Effector memory CD4-positive, alpha-beta T cell (primary cell): ENCODE data around the gene RNF130.

ENCODE experiments used
- DNase-seq, 3 donors: peaks; one replicate each; pipeline ENCODE4 v3.0.0-alpha.2; 2020
- H3K27ac ChIP-seq: 2 replicates; pipeline ENCODE4 v1.7.0; 2013; ENCODE audit warnings: mild to moderate bottlenecking, low read length, moderate library complexity; ENCODE audit not compliant: insufficient read depth, poor library complexity, severe bottlenecking
- H3K27me3 ChIP-seq: replicated peaks from 2 replicates; pipeline ENCODE4 v1.7.0; 2013; ENCODE audit warnings: mild to moderate bottlenecking, low read length; ENCODE audit not compliant: insufficient read depth, control insufficient read depth, poor library complexity, severe bottlenecking
- H3K36me3 ChIP-seq: 2 replicates; pipeline ENCODE4 v1.7.0; 2013; ENCODE audit warnings: mild to moderate bottlenecking, low read length, moderate library complexity; ENCODE audit not compliant: control insufficient read depth, insufficient read depth
- H3K4me1 ChIP-seq: 2 replicates; pipeline ENCODE4 v1.7.0; 2013; ENCODE audit warnings: low read length, mild to moderate bottlenecking; ENCODE audit not compliant: control insufficient read depth, insufficient read depth, poor library complexity, severe bottlenecking
- H3K4me3 ChIP-seq: 2 replicates; pipeline ENCODE4 v1.7.0; 2013; ENCODE audit warnings: low read length, low read depth, mild to moderate bottlenecking; ENCODE audit not compliant: insufficient read depth, poor library complexity, severe bottlenecking
- H3K9me3 ChIP-seq: 2 replicates; pipeline ENCODE4 v1.7.0; 2013; ENCODE audit warnings: mild to moderate bottlenecking, low read length, moderate library complexity; ENCODE audit not compliant: control insufficient read depth

The RNF130 gene

DNA sequence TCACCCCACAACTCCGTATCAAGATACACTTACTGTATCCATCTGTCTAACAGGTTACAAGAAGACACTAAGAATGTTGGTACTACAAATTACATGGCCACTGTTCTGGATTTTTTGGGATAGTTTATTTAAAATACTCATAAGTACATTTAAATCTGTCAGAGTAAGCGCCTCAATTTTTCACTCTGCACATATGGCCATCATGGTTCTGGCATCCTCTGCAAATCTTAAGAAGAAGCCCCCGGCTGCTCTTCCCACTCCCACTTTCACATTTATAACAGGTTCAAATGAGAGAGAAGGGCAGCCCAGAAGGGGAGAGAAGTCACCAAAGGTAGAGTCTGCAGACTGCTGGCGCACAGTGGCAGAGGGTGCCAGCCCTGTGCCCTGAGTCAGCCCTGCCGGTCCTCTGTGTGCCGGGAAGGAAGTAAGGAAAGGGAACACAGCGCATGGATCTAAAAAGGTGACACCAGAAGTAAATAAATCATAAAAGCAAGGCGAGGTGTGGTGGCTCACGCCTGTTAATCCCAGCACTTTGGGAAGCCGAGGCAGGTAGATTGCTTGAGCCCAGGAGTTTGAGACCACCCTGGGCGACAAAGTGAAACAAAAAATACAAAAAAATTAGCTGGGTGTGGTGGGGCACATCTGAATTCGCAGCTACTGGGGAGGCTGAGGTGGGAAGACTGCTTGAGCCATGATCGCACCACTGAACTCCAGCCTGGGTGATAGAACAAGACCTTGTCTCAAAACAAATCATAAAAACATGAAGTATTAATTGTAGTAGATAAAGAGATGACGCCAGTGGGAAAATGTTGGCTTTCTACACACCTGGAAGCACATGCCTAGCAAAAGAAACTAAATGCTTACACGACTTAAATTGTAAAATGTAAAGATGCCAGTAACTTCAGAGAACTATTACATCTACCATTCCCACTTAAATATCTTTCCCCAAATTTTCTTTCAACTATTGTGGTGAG lies 30.0 kb downstream of the RNF130 start:
- no peaks in the 10 kb centered on the region for H3K27me3 ChIP-seq
- H3K27ac ChIP-seq, result no peak overlapping the region
- no peak for DNase-seq
- no peaks in the 10 kb centered on the region for H3K9me3 ChIP-seq
- peaks cover 3% of the 10 kb centered on the region for H3K36me3 ChIP-seq
- no peak overlapping the region for H3K4me3 ChIP-seq
- H3K4me1 ChIP-seq, result no peaks in the 10 kb centered on the region

DNA sequence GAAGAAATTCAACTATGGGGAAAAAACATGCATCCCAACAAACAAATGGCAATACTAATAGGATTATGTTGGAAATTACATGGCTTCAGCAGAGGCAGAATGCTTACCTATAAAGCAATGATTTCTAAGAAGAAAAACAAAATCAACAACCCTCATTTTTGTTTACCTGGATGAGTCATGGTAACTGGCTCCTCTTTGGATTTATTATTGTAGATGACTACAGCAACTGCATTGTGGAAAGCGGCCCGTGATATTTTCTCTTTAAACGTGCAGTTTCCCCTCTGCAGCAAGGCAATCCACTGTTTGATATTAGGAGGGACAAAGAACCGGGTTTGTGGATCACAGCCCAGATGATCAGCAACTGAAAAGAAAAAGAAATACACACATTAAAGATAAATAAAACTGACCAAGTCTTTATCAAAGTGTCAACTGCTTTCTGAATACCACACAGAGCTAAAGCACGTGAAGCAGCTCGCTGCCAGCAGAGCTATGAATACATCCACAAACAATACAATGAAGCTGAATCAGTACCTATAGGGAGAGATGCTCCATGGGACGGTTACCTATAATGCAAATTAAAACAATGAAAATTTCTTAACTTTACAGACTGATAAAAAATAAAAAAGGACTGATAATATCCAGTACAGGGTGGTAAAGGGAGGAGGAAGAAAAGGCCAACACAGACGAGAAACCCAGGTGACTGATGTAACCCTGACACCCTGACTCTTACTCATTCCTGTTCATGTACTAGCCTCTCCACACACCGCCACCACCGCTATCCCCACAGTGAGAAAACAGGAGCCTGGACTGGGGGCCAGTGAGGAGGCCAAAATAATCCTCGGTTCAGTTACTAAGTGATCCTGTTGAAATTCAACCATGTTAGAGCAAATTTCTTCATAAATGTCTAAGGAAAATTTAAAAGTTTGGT lies 31.0 kb downstream of the RNF130 start:
- H3K36me3 ChIP-seq, result peaks cover 7% of the 10 kb centered on the region
- DNase-seq, result no peak

DNA sequence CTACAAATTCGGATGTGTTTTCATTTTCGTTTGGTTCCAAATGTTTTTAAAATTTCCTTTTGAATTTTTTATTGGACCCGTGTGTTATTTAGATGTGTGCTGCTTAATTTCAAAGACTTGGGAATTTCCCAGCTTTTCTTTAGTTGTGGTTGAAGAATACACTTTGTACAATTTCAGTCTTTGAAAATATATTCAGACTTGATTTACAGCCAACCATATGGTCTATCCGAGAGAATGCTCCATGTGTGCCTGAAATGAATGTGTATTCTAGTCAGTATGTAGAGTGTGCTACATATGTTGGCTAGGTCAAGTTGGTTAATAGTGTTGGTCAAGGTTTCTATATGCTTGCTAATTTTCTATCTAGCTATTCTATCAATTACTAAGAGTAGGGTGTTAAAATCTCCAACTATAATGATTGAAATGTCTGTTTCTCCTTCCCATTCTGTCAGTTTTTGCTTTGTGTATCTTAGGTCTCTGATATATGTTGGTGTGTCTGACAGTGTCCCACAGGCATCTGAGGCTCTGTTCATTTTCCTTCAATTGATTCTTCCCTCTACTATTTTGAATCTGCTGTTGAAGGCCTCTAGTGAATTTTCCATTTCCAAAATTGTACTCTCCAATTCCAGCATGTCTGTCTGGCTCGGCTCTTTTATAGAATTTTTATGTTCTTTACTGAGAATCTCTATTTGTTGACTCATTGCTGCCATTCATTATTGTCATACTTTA lies 36.2 kb downstream of the RNF130 start:
- DNase-seq, result no peak
- H3K27ac ChIP-seq, result no peak overlapping the region
- no peaks in the 10 kb centered on the region for H3K27me3 ChIP-seq
- H3K9me3 ChIP-seq, result peaks cover 4% of the 10 kb centered on the region
- no peaks in the 10 kb centered on the region for H3K4me1 ChIP-seq
- H3K36me3 ChIP-seq, result peaks cover 7% of the 10 kb centered on the region
- H3K4me3 ChIP-seq, result no peak overlapping the region

More for the DNA sequence above, 31.0 kb downstream of the RNF130 start:
- no peak overlapping the region for H3K4me3 ChIP-seq
- no peak overlapping the region for H3K27ac ChIP-seq
- peaks cover 4% of the 10 kb centered on the region for H3K9me3 ChIP-seq
- no peaks in the 10 kb centered on the region for H3K27me3 ChIP-seq
- H3K4me1 ChIP-seq, result no peaks in the 10 kb centered on the region

DNA sequence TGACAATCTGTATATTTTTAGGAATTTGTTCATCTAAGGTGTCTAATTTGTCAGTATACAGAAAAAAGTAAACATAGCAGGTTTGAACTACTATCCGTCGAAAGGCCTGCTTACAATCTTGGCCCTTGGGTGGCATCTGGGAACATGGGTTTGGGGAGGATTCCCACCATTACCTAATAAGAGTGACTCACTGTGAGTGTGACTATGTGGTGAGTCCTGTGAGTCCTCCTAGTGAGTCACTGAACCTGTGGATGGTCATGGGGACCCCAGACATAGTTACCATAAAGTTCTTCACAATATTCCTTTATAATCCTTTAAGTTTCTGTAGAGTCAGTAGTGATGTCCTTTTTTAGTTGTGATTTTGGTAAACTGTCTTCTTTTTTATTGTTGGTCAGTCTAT lies 37.0 kb downstream of the RNF130 start:
- no peak for DNase-seq
- Histone ChIP-seq H3K4me3 (no peak overlapping the region), H3K27ac (no peak overlapping the region), H3K9me3 (peaks cover 4% of the 10 kb centered on the region), H3K4me1 (no peaks in the 10 kb centered on the region), H3K36me3 (peaks cover 7% of the 10 kb centered on the region), H3K27me3 (no peaks in the 10 kb centered on the region)

DNA sequence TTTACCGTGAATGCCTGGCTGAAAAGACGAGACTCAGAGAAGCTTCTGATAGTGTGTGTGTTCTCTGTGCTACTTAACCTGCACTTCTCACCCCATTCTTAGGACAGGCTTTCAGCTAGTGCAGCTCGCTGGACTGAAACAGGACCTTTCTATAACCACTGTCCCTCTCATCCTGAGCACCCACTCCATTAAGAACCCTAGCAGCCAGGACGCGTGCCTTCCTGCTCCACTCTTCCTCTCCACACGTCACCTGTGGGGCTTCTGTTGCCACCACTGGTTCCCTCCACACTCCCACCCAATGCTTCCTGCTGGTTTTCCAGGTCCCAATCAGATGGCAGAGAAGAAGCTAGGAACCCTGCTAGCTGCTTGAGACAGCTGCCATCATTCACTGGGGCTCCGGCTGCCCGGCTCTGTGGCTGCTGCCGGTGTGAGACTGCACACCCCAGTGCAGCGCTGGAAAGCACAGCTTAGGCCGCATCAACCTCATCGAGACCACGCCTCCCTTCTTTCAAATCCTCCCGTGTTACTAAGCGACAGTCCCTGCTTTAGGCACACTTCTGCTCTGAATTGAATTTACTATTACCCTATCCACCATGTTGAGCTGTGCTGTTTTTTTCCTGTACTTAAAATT lies 44.0 kb downstream of the RNF130 start:
- Histone ChIP-seq H3K36me3 (no peaks in the 10 kb centered on the region), H3K9me3 (no peaks in the 10 kb centered on the region)
- DNase-seq, result no peak

DNA sequence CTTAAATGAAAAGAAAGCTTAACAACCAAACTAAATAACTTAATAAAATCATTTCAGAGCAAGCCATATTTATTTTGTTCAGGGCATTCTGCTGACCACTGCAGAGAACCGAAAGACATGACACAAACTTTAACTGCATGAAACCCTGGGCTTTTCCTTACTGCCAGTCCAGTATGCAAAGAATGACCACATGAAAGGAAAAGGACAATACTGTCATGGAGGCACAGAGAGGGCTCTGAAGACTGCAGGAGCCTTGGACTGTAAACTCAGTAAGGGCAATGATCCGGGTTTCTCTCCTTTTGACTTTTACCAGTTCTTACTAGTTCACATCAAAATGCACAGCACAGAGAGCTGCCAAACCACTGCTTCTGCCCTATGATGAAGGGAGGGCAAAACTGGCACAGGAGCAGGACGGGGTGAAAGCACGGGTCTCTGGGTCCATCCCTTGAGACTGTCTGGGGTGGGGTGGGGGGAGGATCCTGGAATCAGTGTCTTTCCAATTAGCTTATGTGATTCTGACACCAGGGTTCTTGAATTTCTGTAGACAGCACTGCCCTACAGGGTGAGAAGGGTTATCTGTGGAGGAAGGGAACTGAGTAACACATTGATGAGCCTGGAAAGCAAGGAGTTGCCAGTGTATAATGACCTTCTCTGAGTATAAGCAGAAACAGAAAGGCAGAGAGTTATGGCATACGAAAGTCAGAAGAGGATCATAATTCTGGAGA lies 44.7 kb downstream of the RNF130 start:
- Histone ChIP-seq H3K4me1 (no peaks in the 10 kb centered on the region), H3K27ac (no peak overlapping the region), H3K9me3 (no peaks in the 10 kb centered on the region), H3K36me3 (no peaks in the 10 kb centered on the region), H3K4me3 (no peak overlapping the region), H3K27me3 (no peaks in the 10 kb centered on the region)
- DNase-seq, result no peak

More for the DNA sequence above, 44.0 kb downstream of the RNF130 start:
- H3K27me3 ChIP-seq, result no peaks in the 10 kb centered on the region
- H3K4me1 ChIP-seq, result no peaks in the 10 kb centered on the region
- no peak overlapping the region for H3K4me3 ChIP-seq
- no peak overlapping the region for H3K27ac ChIP-seq

DNA sequence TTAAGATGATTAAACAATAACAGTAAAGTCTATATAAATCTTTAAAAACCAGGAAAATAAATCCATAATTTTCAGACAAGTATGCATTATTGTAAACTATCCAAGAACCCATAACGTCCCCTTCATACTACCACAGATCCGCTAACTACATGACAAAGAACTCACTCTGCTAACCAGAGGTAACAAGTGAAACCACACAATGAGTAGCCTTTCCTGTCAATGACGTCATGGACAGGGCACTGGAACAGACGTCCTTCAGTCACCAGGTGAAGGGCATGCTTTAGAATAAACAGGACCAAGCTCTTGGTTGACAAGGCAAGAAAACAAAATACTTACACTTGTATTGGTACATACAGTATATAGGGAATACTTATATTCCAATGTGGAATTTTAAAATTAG lies 45.2 kb downstream of the RNF130 start:
- Histone ChIP-seq H3K4me1 (no peaks in the 10 kb centered on the region), H3K9me3 (no peaks in the 10 kb centered on the region), H3K27me3 (no peaks in the 10 kb centered on the region), H3K27ac (no peak overlapping the region), H3K36me3 (no peaks in the 10 kb centered on the region), H3K4me3 (no peak overlapping the region)
- DNase-seq, result no peak

DNA sequence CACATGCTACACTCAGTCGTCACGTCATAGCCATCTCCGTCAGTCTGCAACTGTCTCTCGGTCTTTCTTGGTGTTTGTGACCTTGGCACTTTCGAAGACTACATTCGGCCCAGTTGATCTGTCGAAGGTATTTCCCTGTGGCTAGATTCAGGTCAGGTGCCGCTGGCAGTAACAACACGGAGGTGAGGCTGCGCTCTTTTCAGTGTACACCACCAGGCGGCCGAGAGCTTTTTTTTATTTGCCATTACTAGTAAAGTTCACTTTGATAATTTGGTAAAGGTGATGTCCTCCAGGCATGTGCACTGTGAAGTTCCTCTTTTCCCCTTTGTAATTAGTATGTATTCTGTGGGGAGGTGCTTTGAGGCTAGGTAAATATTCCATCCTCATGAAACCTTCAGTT lies 49.7 kb downstream of the RNF130 start:
- no peak for DNase-seq
- Histone ChIP-seq H3K9me3 (no peaks in the 10 kb centered on the region), H3K4me1 (no peaks in the 10 kb centered on the region), H3K4me3 (no peak overlapping the region), H3K36me3 (no peaks in the 10 kb centered on the region), H3K27me3 (no peaks in the 10 kb centered on the region), H3K27ac (no peak overlapping the region)

DNA sequence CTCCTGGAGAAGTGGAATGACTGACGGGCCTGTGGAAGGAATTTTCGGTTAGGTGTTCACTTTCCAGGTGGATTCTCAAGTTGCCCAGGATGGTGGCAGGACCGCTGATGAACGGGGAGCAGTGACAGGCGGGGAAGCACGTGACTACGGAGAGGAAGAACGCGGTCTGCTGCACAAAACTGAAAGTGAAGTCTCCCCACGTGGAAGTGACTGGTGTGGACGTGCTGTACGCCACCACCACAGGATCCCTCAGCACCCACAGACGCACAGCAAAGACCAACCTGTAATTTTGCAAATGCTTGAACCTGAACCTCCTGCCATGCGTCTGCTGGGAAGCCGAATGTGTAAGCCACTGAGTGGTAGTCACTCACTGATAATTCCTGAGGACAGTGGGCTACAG lies 51.4 kb downstream of the RNF130 start:
- no peak for DNase-seq
- no peaks in the 10 kb centered on the region for H3K36me3 ChIP-seq
- H3K9me3 ChIP-seq, result no peaks in the 10 kb centered on the region
- no peak overlapping the region for H3K4me3 ChIP-seq
- no peaks in the 10 kb centered on the region for H3K4me1 ChIP-seq
- H3K27ac ChIP-seq, result no peak overlapping the region
- no peaks in the 10 kb centered on the region for H3K27me3 ChIP-seq
